Colonic mucosa (tissue), 4 donors: ENCODE data around the gene THBS2. TPM values are rescaled to one million over a fixed set of nuclear protein-coding genes. Genes with fewer than 3 reads are reported as not detected.

ENCODE experiments used
- DNase-seq: peaks from one replicate; pipeline ENCODE4 v3.0.0-alpha.2; 2020
- H3K27ac ChIP-seq: fragments of 200-600 bp; one replicate; pipeline ENCODE4 v1.8.0; 2021
- H3K27me3 ChIP-seq: fragments of 200-600 bp; one replicate; pipeline ENCODE4 v1.8.0; 2021
- H3K36me3 ChIP-seq: fragments of 200-600 bp; one replicate; pipeline ENCODE4 v1.8.0; 2021
- H3K4me1 ChIP-seq: fragments of 200-600 bp; one replicate; pipeline ENCODE4 v1.8.0; 2021; ENCODE audit warnings: mild to moderate bottlenecking
- H3K4me3 ChIP-seq: fragments of 200-600 bp; one replicate; pipeline ENCODE4 v1.8.0; 2021
- H3K9ac ChIP-seq, 2 donors: one replicate each; pipeline ENCODE4 v1.7.0; 2013; ENCODE audit warnings: control low read depth in 2 of 2, low read depth in 2 of 2, low read length in 2 of 2
- H3K9me3 ChIP-seq: fragments of 200-600 bp; one replicate; pipeline ENCODE4 v1.8.0; 2021
- CTCF ChIP-seq: fragments of 200-600 bp; IDR thresholded peaks from one replicate; pipeline ENCODE4 v1.8.0; 2022; ENCODE audit warnings: antibody characterized with exemption, mild to moderate bottlenecking
- intact Hi-C: fragments of 100-400 bp; cut with DNase I; formaldehyde crosslinking; loops from one replicate; pipeline ENCODE4 v1.14.1; 2022
- total RNA-seq, 2 donors: library from RNA; stranded (reverse); fragmentation: NEBNext Ultra II Directional in 1 of 2; extraction: Animal tissue kit (Norgen Biotek cat#: 25700) in 1 of 2; gene quantifications; one replicate each; pipeline ENCODE4 v1.2.1, GENCODE V29; 2021
- donor health status: healthy.
- donor health status: DM: no; HTN: no; CAD: no.
- donor health status: DM: no; HTN: no; CAD: no.

The THBS2 gene
- total RNA-seq, 2 donors from 2014 or later, result 1.9 to 5.3 TPM

GRCh38 chr6:169169941-169170582 lies 83.6 kb downstream of the THBS2 start:
- H3K9me3 ChIP-seq, result no peaks in the 10 kb centered on the region
- intact Hi-C loops, result no loop called here
- DNase-seq, result no peak
- no peak overlapping the region for H3K4me3 ChIP-seq
- H3K36me3 ChIP-seq, result no peaks in the 10 kb centered on the region
- no peak for TF ChIP-seq CTCF
- H3K27me3 ChIP-seq, result no peaks in the 10 kb centered on the region
- no peak overlapping the region for H3K9ac ChIP-seq
- H3K4me1 ChIP-seq, result no peaks in the 10 kb centered on the region
- no peak overlapping the region for H3K27ac ChIP-seq

GRCh38 chr6:169169375-169169774 lies 84.3 kb downstream of the THBS2 start:
- intact Hi-C loops, result no loop called here
- Histone ChIP-seq H3K4me3 (no peak overlapping the region), H3K4me1 (no peaks in the 10 kb centered on the region), H3K9ac (no peak overlapping the region), H3K27ac (no peak overlapping the region), H3K9me3 (no peaks in the 10 kb centered on the region), H3K36me3 (no peaks in the 10 kb centered on the region), H3K27me3 (no peaks in the 10 kb centered on the region)
- DNase-seq, result no peak
- no peak for TF ChIP-seq CTCF

GRCh38 chr6:169168706-169169105 lies 84.9 kb downstream of the THBS2 start:
- DNase-seq, result no peak
- H3K9ac ChIP-seq, result no peak overlapping the region

GRCh38 chr6:169168302-169168630 lies 85.4 kb downstream of the THBS2 start:
- Histone ChIP-seq H3K9ac (no peak overlapping the region), H3K36me3 (no peaks in the 10 kb centered on the region), H3K9me3 (no peaks in the 10 kb centered on the region), H3K4me3 (no peak overlapping the region), H3K27ac (no peak overlapping the region), H3K4me1 (no peaks in the 10 kb centered on the region), H3K27me3 (no peaks in the 10 kb centered on the region)
- TF ChIP-seq CTCF, result no peak
- DNase-seq, result no peak
- intact Hi-C loops, result no loop called here

More at GRCh38 chr6:169168706-169169105, 84.9 kb downstream of the THBS2 start:
- H3K36me3 ChIP-seq, result no peaks in the 10 kb centered on the region
- intact Hi-C loops, result no loop called here
- H3K9me3 ChIP-seq, result no peaks in the 10 kb centered on the region
- TF ChIP-seq CTCF, result no peak
- no peaks in the 10 kb centered on the region for H3K27me3 ChIP-seq
- H3K4me1 ChIP-seq, result no peaks in the 10 kb centered on the region
- H3K27ac ChIP-seq, result no peak overlapping the region
- no peak overlapping the region for H3K4me3 ChIP-seq

- H3K4me1 ChIP-seq, result no peaks in the 10 kb centered on the region
- no peak for DNase-seq
- TF ChIP-seq CTCF, result no peak
- no peaks in the 10 kb centered on the region for H3K27me3 ChIP-seq
- H3K9me3 ChIP-seq, result no peaks in the 10 kb centered on the region
- no peaks in the 10 kb centered on the region for H3K36me3 ChIP-seq
- H3K27ac ChIP-seq, result no peak overlapping the region
- H3K9ac ChIP-seq, result no peak overlapping the region
- intact Hi-C loops, result no loop called here
- no peak overlapping the region for H3K4me3 ChIP-seq
Observed at GRCh38 chr6:169167581-169168301, 85.9 kb downstream of the THBS2 start.
